GM18499 (cell line): ENCODE results near the gene CFDP1.

Source experiments
- ATAC-seq: cut with Tn5 transposase; IDR thresholded peaks from one replicate; pipeline ENCODE4 v1.9.1; 2021; ENCODE audit warnings: moderate number of reproducible peaks; ENCODE audit not compliant: insufficient read depth, unreplicated experiment

The CFDP1 gene

GRCh38 chr16:75415169-75415905 lies 18.0 kb downstream of the CFDP1 start:
- ATAC-seq: no peak

GRCh38 chr16:75413951-75414350 lies 19.4 kb downstream of the CFDP1 start:
- ATAC-seq: no peak

GRCh38 chr16:75406943-75407342 lies 26.4 kb downstream of the CFDP1 start:
- ATAC-seq: no peak

GRCh38 chr16:75402821-75403475 lies 30.4 kb downstream of the CFDP1 start:
- no peak for ATAC-seq

GRCh38 chr16:75402159-75402820 lies 31.0 kb downstream of the CFDP1 start:
- no peak for ATAC-seq

GRCh38 chr16:75401691-75402090 lies 31.6 kb downstream of the CFDP1 start:
- no peak for ATAC-seq

GRCh38 chr16:75398333-75398732 lies 35.0 kb downstream of the CFDP1 start:
- ATAC-seq: no peak

- no peak for ATAC-seq
Measured at GRCh38 chr16:75394941-75395340, 38.4 kb downstream of the CFDP1 start.

GRCh38 chr16:75392906-75393305 lies 40.4 kb downstream of the CFDP1 start:
- no peak for ATAC-seq

GRCh38 chr16:75390926-75391653 lies 42.2 kb downstream of the CFDP1 start:
- ATAC-seq: no peak

- ATAC-seq: no peak
Measured at GRCh38 chr16:75389096-75389690, 44.1 kb downstream of the CFDP1 start.

GRCh38 chr16:75387951-75388350 lies 45.4 kb downstream of the CFDP1 start:
- no peak for ATAC-seq

- no peak for ATAC-seq
Measured at GRCh38 chr16:75385507-75386152, 47.7 kb downstream of the CFDP1 start.

- ATAC-seq: no peak
Measured at GRCh38 chr16:75383141-75383540, 50.2 kb downstream of the CFDP1 start.

GRCh38 chr16:75382611-75383010 lies 50.7 kb downstream of the CFDP1 start:
- ATAC-seq: no peak

- no peak for ATAC-seq
Measured at GRCh38 chr16:75380870-75381269, 52.4 kb downstream of the CFDP1 start.

GRCh38 chr16:75379911-75380847 lies 53.1 kb downstream of the CFDP1 start:
- no peak for ATAC-seq

- ATAC-seq: peak; percentile 77
Measured at GRCh38 chr16:75379339-75379738, 54.0 kb downstream of the CFDP1 start.

- ATAC-seq: no peak
Measured at GRCh38 chr16:75378616-75379015, 54.7 kb downstream of the CFDP1 start.
